GM23248 (cell line): ENCODE data around the gene ASB2. TPM values are rescaled to one million over a fixed set of nuclear protein-coding genes. Genes with fewer than 3 reads are reported as not detected.

Source experiments
- DNase-seq: peaks from one replicate; pipeline ENCODE4 v3.0.0-alpha.2; 2015
- H2AFZ ChIP-seq: fragments of 200-600 bp; sonication (generic); 2 replicates; pipeline ENCODE4 v1.6.1; 2016; ENCODE audit warnings: antibody characterized with exemption
- H3F3A ChIP-seq: fragments of 200-600 bp; sonication (generic); 2 replicates; pipeline ENCODE4 v1.6.1; 2016; ENCODE audit warnings: mild to moderate bottlenecking, antibody characterized with exemption, mixed run types; ENCODE audit not compliant: insufficient read depth
- H3K27ac ChIP-seq: fragments of 200-600 bp; sonication (generic); 2 replicates; pipeline ENCODE4 v1.5.1; 2016; ENCODE audit warnings: mild to moderate bottlenecking
- H3K27me3 ChIP-seq: fragments of 200-600 bp; sonication (generic); replicated peaks from 2 replicates; pipeline ENCODE4 v1.6.1; 2016; ENCODE audit warnings: mild to moderate bottlenecking; ENCODE audit not compliant: insufficient read depth
- H3K36me3 ChIP-seq: fragments of 200-600 bp; sonication (generic); 2 replicates; pipeline ENCODE4 v1.6.1; 2016; ENCODE audit warnings: low read depth, mild to moderate bottlenecking
- H3K4me1 ChIP-seq: fragments of 200-600 bp; sonication (generic); 2 replicates; pipeline ENCODE4 v1.6.1; 2016; ENCODE audit warnings: mild to moderate bottlenecking; ENCODE audit not compliant: insufficient read depth
- H3K4me2 ChIP-seq: fragments of 200-600 bp; sonication (generic); one replicate; pipeline ENCODE4 v1.6.1; 2016; ENCODE audit warnings: mild to moderate bottlenecking; ENCODE audit not compliant: unreplicated experiment
- H3K4me3 ChIP-seq: fragments of 200-600 bp; sonication (generic); 2 replicates; pipeline ENCODE4 v1.5.1; 2016; ENCODE audit warnings: mild to moderate bottlenecking
- H3K79me2 ChIP-seq: fragments of 200-600 bp; sonication (generic); 2 replicates; pipeline ENCODE4 v1.6.1; 2016; ENCODE audit warnings: mild to moderate bottlenecking; ENCODE audit not compliant: insufficient read depth
- H3K9ac ChIP-seq: fragments of 200-600 bp; sonication (generic); 2 replicates; pipeline ENCODE4 v1.6.1; 2016; ENCODE audit warnings: mild to moderate bottlenecking
- H3K9me2 ChIP-seq: fragments of 200-600 bp; sonication (generic); 2 replicates; pipeline ENCODE4 v1.6.1; 2016; ENCODE audit warnings: mixed run types, mild to moderate bottlenecking, moderate library complexity; ENCODE audit not compliant: insufficient read depth
- H3K9me3 ChIP-seq: fragments of 200-600 bp; sonication (generic); one replicate; pipeline ENCODE4 v1.6.1; 2017; ENCODE audit warnings: low read depth
- H4K20me1 ChIP-seq: fragments of 200-600 bp; sonication (generic); 2 replicates; pipeline ENCODE4 v1.6.0; 2016; ENCODE audit not compliant: insufficient read depth
- EZH2 ChIP-seq: fragments of 200-600 bp; sonication (generic); IDR thresholded peaks from 2 replicates; pipeline ENCODE4 v1.6.1; 2018; ENCODE audit warnings: antibody characterized with exemption, mild to moderate bottlenecking; ENCODE audit not compliant: insufficient read depth, poor library complexity, severe bottlenecking
- EZH2phosphoT487 ChIP-seq: fragments of 200-600 bp; sonication (generic); IDR thresholded peaks from 2 replicates; pipeline ENCODE4 v1.6.1; 2018; ENCODE audit warnings: antibody characterized with exemption, moderate library complexity, mild to moderate bottlenecking, low read depth; ENCODE audit not compliant: insufficient read depth
- WGBS, 2 experiments: methylation state at CpG; one replicate each; pipeline ENCODE4 v1.1.6; 2015 to 2017; ENCODE audit warnings: low lambda C conversion rate in 2 of 2, low coverage in 1 of 2; ENCODE audit errors: missing lambda C conversion rate in 2 of 2; 5-methylcytosine and 5-hydroxymethylcytosine counted together
- in situ Hi-C: fragments of 300-500 bp; cut with MboI; formaldehyde crosslinking; loops from 2 replicates; pipeline ENCODE4 v1.15.0; 2020
- polyA plus RNA-seq: library from polyadenylated mRNA; unstranded; fragments of >200 nt; fragmentation: Nextera tagmentation; extraction: Ambion mirVana; gene quantifications from 2 replicates; pipeline ENCODE4 v1.2.1, GENCODE V29; 2016
- total RNA-seq: library from RNA; depleted of rRNA; stranded (reverse); fragments of >200 nt; shearing (Covaris generic); gene quantifications from 2 replicates; pipeline ENCODE4 v1.2.3, GENCODE V29; 2014

Gene ASB2
- total and polyA plus RNA-seq, 2 experiments from 2014 or later, result 0.06 TPM; not detected in 1

GRCh38 chr14:94003397-94003796 lies 27.0 kb upstream of the ASB2 start:
- Histone ChIP-seq H3K9me3 (no peaks in the 10 kb centered on the region), H3K9ac (no peak overlapping the region), H3K79me2 (no peaks in the 10 kb centered on the region), H3F3A (no peaks in the 10 kb centered on the region), H4K20me1 (no peaks in the 10 kb centered on the region), H3K4me2 (no peak overlapping the region), H2AFZ (no peak overlapping the region), H3K27me3 (peaks cover 14% of the 10 kb centered on the region; the same call in 1 of the 2 replicates), H3K4me1 (no peaks in the 10 kb centered on the region), H3K36me3 (no peaks in the 10 kb centered on the region), H3K27ac (no peak overlapping the region), H3K4me3 (no peak overlapping the region), H3K9me2 (no peaks in the 10 kb centered on the region)
- WGBS, 2 experiments, result 53 to 54% methylated on average over 4 of the region's 4 CpGs
- DNase-seq, result no peak
- in situ Hi-C loops, result loop anchor here (5.0 kb wide), 1 partner anchor 61 kb away; no protein-coding TSS in a partner anchor
- TF ChIP-seq EZH2phosphoT487, result no peak
- no peak for TF ChIP-seq EZH2

GRCh38 chr14:94001501-94002396 lies 25.4 kb upstream of the ASB2 start:
- TF ChIP-seq EZH2phosphoT487 (no peak), EZH2 (no peak)
- Histone ChIP-seq H3F3A (no peaks in the 10 kb centered on the region), H3K4me2 (peak overlapping the region; percentile 8), H2AFZ (0 out of 2 replicates have a peak overlapping the region, but pooled peaks have one; percentile 58), H3K9ac (no peak overlapping the region), H3K4me1 (no peaks in the 10 kb centered on the region), H3K9me3 (no peaks in the 10 kb centered on the region), H3K27me3 (peaks cover 14% of the 10 kb centered on the region; the same call in 1 of the 2 replicates), H3K79me2 (no peaks in the 10 kb centered on the region), H3K4me3 (no peak overlapping the region), H4K20me1 (no peaks in the 10 kb centered on the region), H3K36me3 (no peaks in the 10 kb centered on the region), H3K9me2 (no peaks in the 10 kb centered on the region), H3K27ac (no peak overlapping the region)
- in situ Hi-C loops, result loop anchor here (5.0 kb wide), 1 partner anchor 59 kb away; no protein-coding TSS in a partner anchor
- peak; percentile 84 for DNase-seq
- 27 to 31% methylated on average over 26 of the region's 26 CpGs for WGBS, 2 experiments

GRCh38 chr14:94001016-94001415 lies 24.6 kb upstream of the ASB2 start:
- Histone ChIP-seq H3K27ac (no peak overlapping the region), H3K9ac (no peak overlapping the region), H4K20me1 (no peaks in the 10 kb centered on the region), H3K4me2 (no peak overlapping the region), H3F3A (0 out of 2 replicates have a peak, but pooled peaks cover under 1% of the 10 kb centered on the region), H3K9me2 (no peaks in the 10 kb centered on the region), H3K4me3 (no peak overlapping the region), H2AFZ (no peak overlapping the region), H3K27me3 (peaks cover 14% of the 10 kb centered on the region; the same call in 1 of the 2 replicates), H3K4me1 (no peaks in the 10 kb centered on the region), H3K36me3 (no peaks in the 10 kb centered on the region), H3K79me2 (no peaks in the 10 kb centered on the region), H3K9me3 (no peaks in the 10 kb centered on the region)
- 27 to 32% methylated on average over 13 of the region's 13 CpGs for WGBS, 2 experiments
- no peak for TF ChIP-seq EZH2phosphoT487
- TF ChIP-seq EZH2, result no peak
- in situ Hi-C loops, result loop anchor here (5.0 kb wide), 1 partner anchor 59 kb away; no protein-coding TSS in a partner anchor
- DNase-seq, result peak; percentile 22

GRCh38 chr14:94000267-94000666 lies 23.9 kb upstream of the ASB2 start:
- peaks cover 10% of the 10 kb centered on the region; the same call in 1 of the 2 replicates for H3K27me3 ChIP-seq
- H3K79me2 ChIP-seq, result no peaks in the 10 kb centered on the region
- no peaks in the 10 kb centered on the region for H4K20me1 ChIP-seq
- H3K9me2 ChIP-seq, result no peaks in the 10 kb centered on the region
- H3K9me3 ChIP-seq, result no peaks in the 10 kb centered on the region
- H3K4me2 ChIP-seq, result no peak overlapping the region
- no peaks in the 10 kb centered on the region for H3K36me3 ChIP-seq
- no peak overlapping the region for H3K9ac ChIP-seq
- in situ Hi-C loops, result loop anchor here (5.0 kb wide), 1 partner anchor 58 kb away; no protein-coding TSS in a partner anchor
- no peak overlapping the region for H3K27ac ChIP-seq
- no peak for DNase-seq
- H3F3A ChIP-seq, result peaks cover 8% of the 10 kb centered on the region; the same call in 1 of the 2 replicates
- TF ChIP-seq EZH2phosphoT487, result no peak
- TF ChIP-seq EZH2, result no peak
- no peak overlapping the region for H2AFZ ChIP-seq
- no peak overlapping the region for H3K4me3 ChIP-seq
- H3K4me1 ChIP-seq, result peaks cover 6% of the 10 kb centered on the region
- WGBS, 2 experiments, result 87 to 92% methylated on average over 6 of the region's 6 CpGs
